GF-D8 (cell line): Measurements from ENCODE around the gene ARL11.
"Not testable (repeated sequence)": the region's sequence is repeated elsewhere in the genome, so short reads cannot be mapped to it uniquely, and the experiment has no call there.

Experiments
- DNase-seq: peaks from one replicate; lab custom pipeline; 2025; lab: John Stamatoyannopoulos, UW

The ARL11 gene

DNA sequence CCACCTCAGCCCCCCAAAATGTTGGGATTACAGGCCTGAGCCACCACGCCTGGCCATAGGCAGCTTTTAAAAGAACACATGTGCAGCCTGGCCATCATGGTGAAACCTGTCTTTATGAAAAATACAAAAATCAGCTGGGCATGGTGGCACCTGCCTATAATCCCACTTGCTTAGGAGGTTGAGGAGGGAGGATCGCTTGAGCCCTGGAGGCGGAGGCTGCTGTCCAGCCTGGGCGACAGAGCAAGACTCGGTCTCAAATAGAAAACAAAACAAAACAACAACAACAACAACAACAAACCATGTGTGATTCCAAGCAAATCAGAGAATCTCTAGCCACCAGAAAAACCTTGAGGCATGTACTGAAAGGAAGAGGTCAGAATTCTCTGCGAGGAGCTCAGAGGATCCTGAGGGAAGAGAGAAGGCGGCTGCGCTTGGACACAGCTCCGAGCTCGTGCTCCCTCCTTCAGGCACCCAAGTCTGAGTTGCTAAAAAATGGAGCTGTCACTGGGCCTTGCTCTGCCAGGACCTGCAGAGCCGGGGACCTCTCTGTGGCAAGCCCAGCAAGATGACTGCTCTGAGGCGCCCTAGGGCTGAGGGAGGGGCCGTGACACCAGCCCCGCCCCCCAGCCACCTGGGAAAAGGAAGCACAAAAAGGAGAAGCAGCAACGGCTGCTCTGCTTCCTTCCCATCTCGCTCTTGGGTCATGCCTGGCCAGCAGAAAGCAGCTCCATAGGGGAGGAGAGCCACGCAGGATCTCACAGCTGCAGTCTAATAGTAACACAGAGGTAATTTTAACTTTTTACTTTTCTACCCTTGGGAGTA is at the start of gene ARL11:
TSS of gene ARL11 (plus strand) at position 677 of the 822 bp plus-strand sequence. CDS start 1,941 bp downstream, outside the sequence.
- DNase-seq = peak; percentile 93

GRCh38 chr13:49579501-49579900 is 48.8 kb upstream of the ARL11 start:
- no peak for DNase-seq

GRCh38 chr13:49580980-49581680 is 47.2 kb upstream of the ARL11 start:
- DNase-seq = no peak

DNA sequence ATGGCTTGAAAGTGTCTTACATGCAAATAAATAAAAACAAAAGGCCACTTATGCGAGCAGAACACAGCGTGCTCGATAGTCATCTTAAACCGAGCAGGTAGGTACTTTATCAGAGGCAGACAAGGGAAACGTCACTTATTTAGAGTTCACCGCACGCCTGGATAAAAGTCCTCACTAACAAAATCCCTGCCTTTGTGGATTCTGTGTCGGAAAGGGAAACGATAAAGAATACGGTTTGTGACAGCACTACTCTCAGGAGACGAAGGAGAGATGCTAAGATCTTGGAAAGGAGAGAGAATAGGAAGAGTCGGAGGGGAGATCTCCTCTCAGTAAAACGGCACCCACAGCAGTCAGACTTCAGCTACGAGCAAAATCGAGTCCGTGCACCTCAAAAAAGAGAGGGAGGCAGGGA is 43.5 kb upstream of the ARL11 start:
- DNase-seq = no peak

DNA sequence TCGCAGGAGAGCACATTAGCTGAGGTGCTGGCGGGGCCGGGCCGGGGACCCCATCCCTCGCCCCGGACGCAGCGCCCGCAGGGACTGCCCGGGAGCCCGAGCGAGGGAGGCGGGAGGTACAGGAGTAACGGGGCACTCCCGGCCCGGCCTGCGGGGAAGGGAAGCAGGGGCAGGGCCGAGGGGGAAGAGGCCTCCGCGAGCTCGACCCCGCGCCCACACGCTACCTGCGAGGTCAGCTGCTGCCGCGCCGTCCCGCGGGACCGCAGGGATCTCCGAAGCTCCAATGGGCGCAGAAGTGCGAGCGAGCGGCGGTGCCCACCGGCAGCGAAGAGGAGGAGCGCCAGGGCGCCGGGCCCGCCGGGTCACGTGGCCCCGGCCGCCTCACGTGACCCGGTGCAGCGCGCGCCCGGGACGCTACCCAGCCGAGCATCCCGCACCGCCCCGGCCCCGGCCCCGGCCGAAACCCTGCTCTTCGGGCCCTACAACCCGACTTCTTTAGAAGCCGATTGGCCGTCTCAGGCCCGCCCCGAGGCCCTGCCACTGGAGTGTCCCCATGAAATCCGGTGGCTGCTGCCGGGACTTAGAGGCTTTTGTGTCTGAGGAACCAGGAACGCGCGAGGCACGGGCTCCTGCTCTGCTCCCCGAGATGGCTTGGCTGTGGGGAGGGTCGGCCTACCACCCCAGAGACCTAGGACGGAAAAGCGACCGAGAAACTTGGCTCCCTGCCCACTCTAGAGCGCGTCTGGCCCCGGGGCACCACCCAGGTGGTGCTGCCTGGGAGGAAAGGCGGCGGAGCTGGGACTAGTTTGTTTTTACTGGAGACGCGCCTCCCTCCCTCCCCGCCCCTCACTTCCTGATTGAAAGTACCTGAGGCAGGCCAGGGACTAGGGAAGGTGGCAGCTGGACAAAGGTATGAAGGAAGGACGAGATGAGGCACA is 42.8 kb upstream of the ARL11 start, which contains the start of gene RCBTB1:
TSS of gene RCBTB1 (minus strand) at position 339 of the 938 bp plus-strand sequence. CDS start 18,279 bp downstream, outside the sequence.
- peak; percentile 45 for DNase-seq

GRCh38 chr13:49586717-49587116 is 41.6 kb upstream of the ARL11 start:
- no peak for DNase-seq

DNA sequence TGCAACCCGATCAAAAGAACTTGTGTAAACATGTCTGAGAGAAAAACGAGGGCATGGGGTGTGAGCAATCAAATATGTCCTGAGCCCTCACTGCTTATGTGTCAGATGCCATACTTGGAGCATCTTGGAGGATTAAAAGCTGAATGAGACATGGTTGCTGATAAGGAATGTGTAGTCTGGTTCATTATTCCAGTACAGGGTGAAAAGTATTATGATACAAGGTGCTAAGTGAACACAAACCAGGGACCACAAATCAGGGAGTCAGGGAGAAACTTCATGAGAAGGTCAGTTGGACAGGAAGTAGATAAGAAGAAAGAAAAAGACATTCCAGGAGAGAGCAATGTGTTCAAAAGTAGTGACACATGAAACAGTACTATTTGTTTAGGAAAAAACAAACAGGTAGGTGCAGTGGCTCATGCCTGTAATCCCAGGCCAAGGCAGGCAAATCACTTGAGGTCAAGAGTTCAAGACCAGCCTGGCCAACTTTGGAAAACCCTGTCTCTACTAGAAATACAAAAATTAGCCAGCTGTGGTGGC is 40.9 kb upstream of the ARL11 start:
- DNase-seq = no peak

- not testable (repeated sequence) for DNase-seq
Observed at GRCh38 chr13:49590714-49591113, 37.6 kb upstream of the ARL11 start.

- DNase-seq = not testable (repeated sequence)
Observed at GRCh38 chr13:49593876-49594275, 34.4 kb upstream of the ARL11 start.

DNA sequence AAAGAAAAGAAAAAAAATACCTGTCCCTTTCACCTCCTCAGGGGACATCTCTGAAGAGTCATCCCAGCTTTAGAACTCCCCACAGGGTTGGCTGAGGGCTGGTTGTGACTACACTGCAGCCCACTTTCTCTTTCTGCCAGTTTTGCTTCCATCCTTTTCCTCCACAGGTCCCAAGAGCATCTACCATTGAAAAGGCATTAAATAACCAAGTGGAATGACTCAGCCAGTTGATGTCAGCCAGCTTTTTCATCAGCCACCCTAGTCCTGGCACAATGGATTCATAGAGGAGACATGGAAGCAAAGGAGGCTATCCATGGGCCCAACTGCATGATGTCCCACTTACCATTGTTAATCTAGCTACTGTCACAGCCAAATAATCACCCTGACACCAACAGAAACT is 33.7 kb upstream of the ARL11 start:
- no peak for DNase-seq

- peak; percentile 52 for DNase-seq
Observed at GRCh38 chr13:49596221-49596620, 32.1 kb upstream of the ARL11 start.

GRCh38 chr13:49597043-49597641 is 31.2 kb upstream of the ARL11 start:
- DNase-seq = peak; percentile 92

DNA sequence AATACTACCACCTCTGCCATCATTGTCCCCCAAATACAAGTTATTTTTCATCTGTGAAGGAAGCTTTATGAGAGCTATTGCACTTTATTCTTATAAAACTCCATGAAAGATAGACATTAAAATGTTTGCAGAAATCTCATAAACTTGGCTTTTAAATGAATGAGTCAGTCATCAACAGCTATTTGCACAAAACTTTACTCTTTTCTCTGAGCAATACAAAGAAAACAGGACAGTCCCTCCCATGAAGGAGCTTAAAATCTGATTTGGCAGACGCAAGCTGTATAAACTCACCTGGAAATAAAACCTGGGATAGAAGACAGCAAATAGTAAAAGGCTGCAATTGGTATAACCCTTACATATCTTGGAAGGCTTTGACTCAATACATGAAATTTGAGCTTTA is 26.3 kb upstream of the ARL11 start:
- no peak for DNase-seq

DNA sequence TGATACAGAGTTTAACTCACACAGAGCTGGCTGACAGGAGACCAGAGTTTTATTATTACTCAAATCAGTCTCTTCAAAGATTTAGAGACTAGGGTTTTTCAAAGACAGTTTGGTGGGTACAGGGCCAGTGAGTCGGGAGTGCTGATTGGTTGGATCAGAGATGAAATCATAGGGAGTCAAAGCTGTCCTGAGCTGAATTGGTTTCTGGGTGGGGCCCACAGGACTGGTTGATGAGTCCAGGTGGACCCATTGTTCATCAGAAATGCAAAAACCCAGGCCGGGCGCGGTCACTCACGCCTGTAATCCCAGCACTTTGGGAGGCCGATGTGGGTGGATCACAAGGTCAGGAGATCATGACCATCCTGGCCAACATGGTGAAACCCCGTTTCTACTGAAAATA is 25.7 kb upstream of the ARL11 start:
- not testable (repeated sequence) for DNase-seq

DNA sequence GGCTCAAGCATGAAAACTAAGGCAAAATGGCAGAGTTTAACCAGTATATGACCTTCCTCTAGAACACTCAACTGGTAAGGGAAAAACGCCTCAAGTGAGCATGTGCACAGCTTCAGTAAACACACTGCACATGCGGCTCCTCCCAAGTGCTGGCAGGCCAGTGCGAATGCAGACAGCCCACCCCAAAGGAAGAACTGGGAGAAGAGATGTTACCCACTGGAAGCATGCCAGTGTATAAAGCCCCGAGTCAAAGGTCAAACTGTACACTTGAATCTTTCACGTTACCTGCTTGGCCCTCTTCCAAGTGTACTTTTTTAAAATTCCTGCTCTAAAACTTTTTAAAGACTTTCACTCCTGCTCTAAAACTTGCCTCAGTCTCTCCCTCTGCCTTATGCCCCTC is 23.7 kb upstream of the ARL11 start:
- no peak for DNase-seq

- DNase-seq = peak; percentile 82
Observed at GRCh38 chr13:49606747-49607648, 21.3 kb upstream of the ARL11 start.

GRCh38 chr13:49607761-49608160 is 20.5 kb upstream of the ARL11 start:
- peak; percentile 45 for DNase-seq

- DNase-seq = peak; percentile 74
Observed at GRCh38 chr13:49608651-49609331, 19.5 kb upstream of the ARL11 start.

GRCh38 chr13:49610176-49610575 is 18.1 kb upstream of the ARL11 start:
- no peak for DNase-seq

- DNase-seq = not testable (repeated sequence)
Observed at GRCh38 chr13:49612042-49612441, 16.3 kb upstream of the ARL11 start.
